ENCODE measurements around the gene XXYLT1.
A peak's percentile ranks its signal among the peaks of the same experiment; 100 is the strongest.

Gene XXYLT1

DNA sequence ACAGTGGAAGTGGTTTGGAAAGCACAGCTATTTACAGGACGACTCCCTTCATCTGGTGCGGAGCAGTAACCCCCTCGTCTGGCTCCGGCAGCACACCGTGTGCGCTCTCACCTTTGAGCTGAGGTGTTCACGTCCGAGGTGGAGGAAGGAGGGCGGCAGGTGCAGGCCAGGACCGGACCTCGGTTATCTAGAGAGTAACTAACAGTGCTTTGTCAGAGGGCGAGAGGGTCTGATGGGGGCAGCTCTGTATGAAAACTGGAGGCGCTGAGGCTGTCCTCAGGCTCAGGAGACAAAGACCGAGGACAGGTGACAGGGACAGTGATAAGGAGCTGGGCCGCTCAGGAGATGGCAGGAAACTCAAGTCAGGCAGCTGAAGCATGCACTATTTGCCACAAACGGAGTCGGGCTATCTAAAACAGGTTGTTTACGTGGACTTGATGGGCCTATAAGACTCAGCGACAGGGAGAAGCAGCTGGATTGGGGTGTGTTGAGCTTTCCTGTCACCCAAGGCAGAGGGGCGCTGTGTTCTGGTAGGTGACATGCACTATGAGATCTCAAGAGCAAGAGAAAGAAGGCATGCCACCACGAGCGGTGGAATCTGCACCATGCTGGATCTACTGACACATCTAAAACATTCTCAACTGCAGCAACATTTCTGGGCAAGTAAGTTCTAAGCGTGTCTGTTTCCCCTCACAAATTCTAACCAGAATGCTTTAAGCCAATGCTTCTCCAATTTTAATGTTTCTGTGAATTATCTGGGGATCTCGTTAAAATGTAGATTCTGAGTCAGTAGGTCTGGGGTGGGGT is 155.2 kb downstream of the XXYLT1 start:
- no peak overlapping the region for H3K14ac ChIP-seq (ENCODE audit: low read length in 2 of 2)
- H3K4me3 ChIP-seq (ENCODE audit: insufficient read depth in 1 of 2, low read depth in 1 of 2, low read length in 2 of 2) = no peak overlapping the region
- no peak overlapping the region for H3K4me2 ChIP-seq (ENCODE audit: low read length, poor library complexity, severe bottlenecking)
- H3K9me3 ChIP-seq (ENCODE audit: control insufficient read depth, low read length) = no peaks in the 10 kb centered on the region
- peaks cover 16% of the 10 kb centered on the region for H3K79me1 ChIP-seq (replicated peaks; ENCODE audit: low read length, poor library complexity, severe bottlenecking)
- H3K27me3 ChIP-seq (ENCODE audit: control insufficient read depth in 1 of 2, insufficient read depth in 1 of 2, low read length in 2 of 2) = no peaks in the 10 kb centered on the region
- peak overlapping the region; percentile 28 to 45 for H2BK12ac ChIP-seq (ENCODE audit: low read length in 2 of 2)
- H2BK120ac ChIP-seq (ENCODE audit: low read depth, low read length) = no peak overlapping the region
- no peak overlapping the region for H2AFZ ChIP-seq (ENCODE audit: low read depth, low read length)
- H3K4ac ChIP-seq (ENCODE audit: low read depth in 1 of 2, low read length in 2 of 2) = peak overlapping the region in 1 of 2 experiments; percentile 14
- peaks cover 4 to 8% of the 10 kb centered on the region in 2 experiments for H3K36me3 ChIP-seq (ENCODE audit: control insufficient read depth in 1 of 2, insufficient read depth in 2 of 2, low read depth in 1 of 2, low read length in 2 of 2)
- no peak overlapping the region for H2BK15ac ChIP-seq (ENCODE audit: low read depth, poor library complexity, severe bottlenecking)
- no peak overlapping the region for H2BK5ac ChIP-seq (ENCODE audit: low read depth, low read length, poor library complexity, severe bottlenecking)
- no peak for DNase-seq
- H3K9ac ChIP-seq (ENCODE audit: low read length) = no peak overlapping the region
- 89% methylated on average over 22 of the region's 24 CpGs for WGBS
- no peak overlapping the region for H3K23ac ChIP-seq (ENCODE audit: low read length in 2 of 2)
- peaks cover 12% of the 10 kb centered on the region for H3K4me1 ChIP-seq (ENCODE audit: control insufficient read depth, insufficient read depth, low read depth, low read length)
- no peak overlapping the region for H3K27ac ChIP-seq (ENCODE audit: low read length, poor library complexity, severe bottlenecking)
- H4K91ac ChIP-seq (ENCODE audit: low read length) = no peak overlapping the region
- no peak overlapping the region for H4K8ac ChIP-seq (ENCODE audit: low read length)
- H3K18ac ChIP-seq (ENCODE audit: low read depth in 1 of 2, low read length in 2 of 2) = peak overlapping the region in 1 of 2 experiments; percentile 61
- no peak overlapping the region for H2AK5ac ChIP-seq (ENCODE audit: low read length, severe bottlenecking)

DNA sequence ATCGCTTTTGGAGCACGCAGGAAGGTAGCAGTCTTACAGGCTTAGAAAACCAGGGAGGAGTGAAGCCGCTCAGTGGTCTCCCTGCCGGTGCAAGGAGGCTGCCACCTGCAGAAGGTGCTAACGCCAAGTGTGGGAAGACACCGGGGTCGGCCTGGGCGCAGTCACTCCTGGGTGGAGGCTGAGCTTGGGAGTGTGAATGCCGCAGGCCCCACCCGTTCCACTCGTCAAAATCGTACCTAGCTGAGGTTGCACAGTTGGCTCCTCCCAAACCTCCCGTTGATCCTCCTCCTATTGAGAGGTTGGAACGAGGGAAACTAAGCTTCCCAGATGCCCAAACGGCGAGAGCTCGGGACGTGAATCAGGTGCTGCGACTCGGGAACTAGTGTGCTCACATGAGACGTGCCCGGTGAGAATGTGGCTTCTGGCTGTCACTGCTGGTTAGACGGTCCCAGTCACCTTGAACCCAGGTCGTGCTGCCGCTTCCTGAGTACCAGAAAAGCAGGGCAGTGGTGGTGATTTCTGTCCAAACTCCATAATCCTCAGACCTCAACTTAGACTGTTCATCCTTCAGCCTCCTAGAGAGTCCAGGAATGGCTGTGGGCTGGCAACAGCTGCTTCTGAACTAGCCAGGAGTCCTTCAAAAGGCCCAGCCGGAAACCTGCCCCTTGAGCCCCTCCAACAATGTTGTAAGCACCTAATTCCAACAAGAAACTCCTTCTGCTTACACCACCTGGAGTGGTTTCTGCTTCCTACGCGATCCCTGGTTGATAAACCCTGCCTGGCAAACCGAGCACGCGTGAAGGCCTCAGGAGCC is 156.0 kb downstream of the XXYLT1 start:
- H3K9ac ChIP-seq (ENCODE audit: low read length) = no peak overlapping the region
- H3K27ac ChIP-seq (ENCODE audit: low read length, poor library complexity, severe bottlenecking) = no peak overlapping the region
- H4K8ac ChIP-seq (ENCODE audit: low read length) = no peak overlapping the region
- no peak overlapping the region for H2BK120ac ChIP-seq (ENCODE audit: low read depth, low read length)
- H3K18ac ChIP-seq (ENCODE audit: low read depth in 1 of 2, low read length in 2 of 2) = no peak overlapping the region
- H3K4me3 ChIP-seq (ENCODE audit: insufficient read depth in 1 of 2, low read depth in 1 of 2, low read length in 2 of 2) = no peak overlapping the region
- no peak for DNase-seq
- H2AK5ac ChIP-seq (ENCODE audit: low read length, severe bottlenecking) = no peak overlapping the region
- H3K4me2 ChIP-seq (ENCODE audit: low read length, poor library complexity, severe bottlenecking) = no peak overlapping the region
- H2BK12ac ChIP-seq (ENCODE audit: low read length in 2 of 2) = peak overlapping the region in 1 of 2 experiments; percentile 4
- H2AFZ ChIP-seq (ENCODE audit: low read depth, low read length) = no peak overlapping the region
- peak overlapping the region; percentile 47 for H4K91ac ChIP-seq (ENCODE audit: low read length)
- H3K23ac ChIP-seq (ENCODE audit: low read length in 2 of 2) = no peak overlapping the region
- H3K14ac ChIP-seq (ENCODE audit: low read length in 2 of 2) = no peak overlapping the region
- peak overlapping the region; percentile 55 for H2BK15ac ChIP-seq (ENCODE audit: low read depth, poor library complexity, severe bottlenecking)
- WGBS = 94% methylated on average over 31 of the region's 31 CpGs
- H2BK5ac ChIP-seq (ENCODE audit: low read depth, low read length, poor library complexity, severe bottlenecking) = no peak overlapping the region
- H3K4me1 ChIP-seq (ENCODE audit: control insufficient read depth, insufficient read depth, low read depth, low read length) = peaks cover 9% of the 10 kb centered on the region
- H3K36me3 ChIP-seq (ENCODE audit: control insufficient read depth in 1 of 2, insufficient read depth in 2 of 2, low read depth in 1 of 2, low read length in 2 of 2) = peaks cover 4 to 15% of the 10 kb centered on the region in 2 experiments
- no peaks in the 10 kb centered on the region for H3K9me3 ChIP-seq (ENCODE audit: control insufficient read depth, low read length)
- no peak overlapping the region for H3K4ac ChIP-seq (ENCODE audit: low read depth in 1 of 2, low read length in 2 of 2)
- H3K79me1 ChIP-seq (replicated peaks; ENCODE audit: low read length, poor library complexity, severe bottlenecking) = peaks cover 14% of the 10 kb centered on the region
- no peaks in the 10 kb centered on the region for H3K27me3 ChIP-seq (ENCODE audit: control insufficient read depth in 1 of 2, insufficient read depth in 1 of 2, low read length in 2 of 2)

DNA sequence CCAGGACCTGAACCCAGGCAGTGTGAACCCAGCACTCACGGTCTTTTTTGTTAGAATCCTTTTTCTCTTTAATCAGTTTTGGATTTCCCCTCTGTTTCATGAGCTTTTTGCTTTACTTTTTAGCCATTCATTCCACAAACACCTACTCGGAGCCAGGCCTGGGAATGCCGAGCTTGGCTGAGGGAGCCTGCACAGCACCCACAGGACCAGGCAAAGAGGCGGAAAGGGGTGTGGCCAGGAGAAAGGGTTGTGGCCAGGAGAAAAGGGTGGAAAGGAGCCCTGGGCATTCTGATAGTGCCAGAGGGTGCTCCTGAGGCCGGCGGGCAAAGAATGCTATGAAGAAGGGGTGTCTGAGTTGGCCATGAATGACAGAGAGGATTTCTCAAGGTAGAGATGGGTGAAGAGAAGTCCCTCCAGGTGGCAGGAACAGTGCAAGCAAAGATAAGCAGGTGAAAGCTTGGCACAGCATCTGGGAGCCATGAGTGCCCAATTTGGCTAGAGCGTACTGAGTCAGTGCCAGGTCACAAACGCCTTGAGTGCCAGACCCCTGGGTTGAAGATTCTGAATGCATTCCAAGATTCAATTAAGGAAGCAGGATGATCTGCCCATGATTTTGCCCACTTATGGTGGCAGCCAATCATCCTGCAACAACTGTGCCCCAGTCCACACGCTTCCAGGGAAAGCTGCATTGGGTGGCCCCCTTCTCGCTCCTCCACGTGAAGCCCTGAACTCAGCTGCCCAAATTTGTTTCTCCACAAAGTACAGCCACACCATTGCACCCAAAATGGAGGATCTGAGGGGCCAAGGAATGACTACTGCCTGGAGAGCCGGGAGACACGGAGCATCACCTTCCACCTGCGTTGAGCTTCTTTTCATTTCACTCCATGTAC is 157.2 kb downstream of the XXYLT1 start:
- Histone ChIP-seq H3K14ac (ENCODE audit: low read length in 2 of 2) (no peak overlapping the region), H2BK12ac (ENCODE audit: low read length in 2 of 2) (no peak overlapping the region), H3K36me3 (ENCODE audit: control insufficient read depth in 1 of 2, insufficient read depth in 2 of 2, low read depth in 1 of 2, low read length in 2 of 2) (peaks cover 9 to 26% of the 10 kb centered on the region in 2 experiments), H2AK5ac (ENCODE audit: low read length, severe bottlenecking) (no peak overlapping the region), H3K27ac (ENCODE audit: low read length, poor library complexity, severe bottlenecking) (no peak overlapping the region), H3K79me1 (replicated peaks; ENCODE audit: low read length, poor library complexity, severe bottlenecking) (peaks cover 17% of the 10 kb centered on the region), H3K4me3 (ENCODE audit: insufficient read depth in 1 of 2, low read depth in 1 of 2, low read length in 2 of 2) (no peak overlapping the region), H3K4ac (ENCODE audit: low read depth in 1 of 2, low read length in 2 of 2) (no peak overlapping the region), H4K8ac (ENCODE audit: low read length) (no peak overlapping the region), H4K91ac (ENCODE audit: low read length) (no peak overlapping the region), H2BK5ac (ENCODE audit: low read depth, low read length, poor library complexity, severe bottlenecking) (no peak overlapping the region), H3K4me1 (ENCODE audit: control insufficient read depth, insufficient read depth, low read depth, low read length) (peaks cover 9% of the 10 kb centered on the region), H2AFZ (ENCODE audit: low read depth, low read length) (no peak overlapping the region), H3K27me3 (ENCODE audit: control insufficient read depth in 1 of 2, insufficient read depth in 1 of 2, low read length in 2 of 2) (no peaks in the 10 kb centered on the region), H3K4me2 (ENCODE audit: low read length, poor library complexity, severe bottlenecking) (no peak overlapping the region), H3K9ac (ENCODE audit: low read length) (no peak overlapping the region), H2BK15ac (ENCODE audit: low read depth, poor library complexity, severe bottlenecking) (peak overlapping the region; percentile 54), H2BK120ac (ENCODE audit: low read depth, low read length) (no peak overlapping the region), H3K18ac (ENCODE audit: low read depth in 1 of 2, low read length in 2 of 2) (no peak overlapping the region), H3K23ac (ENCODE audit: low read length in 2 of 2) (no peak overlapping the region), H3K9me3 (ENCODE audit: control insufficient read depth, low read length) (no peaks in the 10 kb centered on the region)
- WGBS = 96% methylated on average over 14 of the region's 14 CpGs
- DNase-seq = no peak
